HG03175 (cell line): ENCODE results near the gene EDN3.

Experiments
- ATAC-seq: cut with Tn5 transposase; IDR thresholded peaks from one replicate; pipeline ENCODE4 v1.9.1; 2021; ENCODE audit warnings: mild to moderate bottlenecking, moderate library complexity; ENCODE audit not compliant: unreplicated experiment

EDN3 gene

GRCh38 chr20:59360934-59361333 lies 60.5 kb downstream of the EDN3 start:
- no peak for ATAC-seq

DNA sequence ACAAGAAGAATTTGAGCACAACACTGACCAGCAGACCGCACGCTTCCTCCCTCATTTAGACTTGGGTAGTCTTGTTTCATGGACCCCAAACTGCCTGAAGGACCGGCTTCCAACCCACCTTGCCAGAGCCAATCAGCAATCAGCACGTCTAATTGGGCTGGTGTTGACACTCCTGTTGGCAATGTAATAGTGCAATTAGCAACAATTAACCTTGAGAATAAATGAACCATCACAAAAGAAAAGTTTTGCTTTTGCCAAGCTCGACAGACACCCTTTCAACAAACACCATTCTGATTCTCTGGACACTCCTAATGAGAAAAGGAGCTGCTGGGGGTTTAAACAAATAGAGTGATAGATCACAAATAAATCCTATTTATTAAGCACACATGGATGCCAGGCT lies 61.0 kb downstream of the EDN3 start:
- ATAC-seq: no peak

DNA sequence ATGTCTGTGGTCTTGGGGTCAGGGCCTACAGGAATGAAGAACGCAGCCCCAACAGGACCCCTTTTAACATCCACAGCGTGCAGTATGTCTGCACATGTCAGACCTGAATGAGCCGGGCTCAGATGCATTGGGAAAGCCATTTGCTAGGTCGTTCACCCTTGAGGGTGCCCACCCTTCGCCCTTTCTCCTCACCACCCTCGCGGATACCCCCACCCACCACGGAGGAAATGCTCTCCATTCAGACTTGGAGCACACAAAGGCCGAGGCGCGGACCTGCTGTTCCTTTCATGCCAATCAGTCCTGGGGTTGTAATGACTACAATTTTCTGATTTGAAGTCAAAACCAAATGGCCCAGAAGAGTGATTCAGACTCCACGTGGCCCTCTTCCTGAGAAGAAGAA lies 62.7 kb downstream of the EDN3 start:
- ATAC-seq: no peak

GRCh38 chr20:59364611-59365010 lies 64.2 kb downstream of the EDN3 start:
- ATAC-seq: no peak

DNA sequence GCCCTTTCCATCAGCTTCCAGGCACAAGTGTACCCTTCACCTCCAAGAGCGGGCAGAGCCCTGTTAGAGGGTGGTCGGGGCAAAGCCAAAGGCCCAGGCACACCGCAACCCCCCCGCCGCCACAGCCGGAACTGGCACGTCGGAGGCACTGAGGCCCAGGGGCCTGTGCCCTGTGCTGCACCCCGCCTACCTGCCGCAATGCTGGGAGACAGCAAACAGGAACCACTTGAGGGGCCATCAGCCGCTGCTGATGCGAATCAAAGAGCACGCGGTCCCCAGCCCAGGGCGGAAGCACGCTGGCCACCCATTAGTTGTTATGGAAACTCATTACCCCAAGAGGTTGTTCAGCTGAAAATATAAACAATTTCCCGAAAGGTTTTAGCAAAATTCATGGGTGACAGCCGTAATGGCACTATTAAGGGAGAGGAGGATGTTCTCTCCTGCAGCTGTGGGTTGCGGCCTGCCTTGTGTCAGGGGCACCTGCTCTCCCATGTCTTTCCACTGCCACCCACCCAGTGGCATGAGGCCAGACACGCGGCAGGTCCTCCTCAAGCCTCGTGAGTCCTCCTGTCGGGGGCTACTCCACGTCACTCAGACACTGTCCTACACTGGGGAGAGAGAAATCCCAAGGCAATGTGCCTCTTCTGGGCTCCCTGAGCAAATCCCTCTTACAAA lies 65.3 kb downstream of the EDN3 start:
- no peak for ATAC-seq

- no peak for ATAC-seq
Measured at GRCh38 chr20:59371431-59371830, 71.0 kb downstream of the EDN3 start.

DNA sequence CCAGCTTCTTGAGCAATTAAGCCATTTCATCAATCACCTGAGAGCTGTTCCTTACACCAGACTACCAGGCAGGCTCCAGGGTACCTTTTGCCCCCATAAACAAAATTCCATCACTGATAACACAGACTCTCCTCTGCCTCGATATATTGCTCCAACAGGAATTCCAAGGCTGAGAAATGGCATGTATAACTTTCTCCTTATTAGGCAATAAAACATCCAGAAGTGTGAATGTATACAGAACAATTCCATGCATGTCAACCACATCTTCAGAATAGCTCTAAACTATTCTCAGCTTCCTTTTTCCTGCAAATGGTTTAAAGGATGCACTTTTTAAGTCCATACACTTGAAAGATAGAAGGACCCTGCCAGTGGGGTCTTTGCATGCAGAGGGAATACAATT lies 73.8 kb downstream of the EDN3 start:
- ATAC-seq: no peak

DNA sequence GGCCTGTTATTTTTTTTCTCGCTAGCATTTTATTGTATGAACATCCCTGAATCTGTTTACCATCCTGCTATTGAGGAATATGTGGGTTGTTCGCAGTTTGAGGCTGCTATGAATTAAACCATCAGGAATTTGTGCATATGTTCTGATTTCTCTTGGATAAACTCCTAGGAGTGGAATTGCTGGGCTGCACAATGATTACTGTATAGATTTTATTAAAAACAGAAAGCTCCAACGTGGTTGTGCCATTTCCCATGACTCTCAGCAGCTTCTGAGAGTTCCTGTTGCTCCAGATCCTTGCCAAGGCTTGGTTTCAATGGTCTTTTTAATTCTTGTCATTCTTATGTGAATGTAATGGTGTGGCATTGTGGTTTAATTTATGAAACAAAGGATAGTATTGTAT lies 75.1 kb downstream of the EDN3 start:
- no peak for ATAC-seq
